ENCODE measurements around the gene EXOSC7. TPM values are rescaled to one million over a fixed set of nuclear protein-coding genes. Genes with fewer than 3 reads are reported as not detected.
"Not testable (repeated sequence)": the region's sequence is repeated elsewhere in the genome, so short reads cannot be mapped to it uniquely, and the experiment has no call there.

EXOSC7 gene
- total RNA-seq (2014; rRNA removed; shearing (Covaris generic)): 53.7 and 57.8 TPM in 2 replicates
- 38.7 and 41.2 TPM in 2 replicates for polyA plus RNA-seq (2015; cell fraction: cytosol; rRNA removed)
- polyA plus RNA-seq (2015; cell fraction: nucleus; rRNA removed): 51.3 and 55.0 TPM in 2 replicates

- peak; percentile 85 for DNase-seq (ENCODE audit: low read depth, low spot score)
- in situ Hi-C loops (cut with HindIII; ENCODE audit: low pct_unique_long_range_greater_than_20kb, low sequenced_read_pairs): no loop called here
Observed at GRCh38 chr3:44976002-44976815, at the start of gene EXOSC7, which contains the start of gene ZDHHC3. EXOSC7 (plus strand) TSS chr3:44976244; CDS start chr3:44976278, 34 bp downstream. ZDHHC3 (minus strand) TSS chr3:44976174; CDS start chr3:44959436, 16,738 bp downstream.

GRCh38 chr3:44926921-44927320 lies 49.1 kb upstream of the EXOSC7 start:
- no peak for DNase-seq (ENCODE audit: low read depth, low spot score)
- in situ Hi-C loops (cut with HindIII; ENCODE audit: low pct_unique_long_range_greater_than_20kb, low sequenced_read_pairs): no loop called here

- in situ Hi-C loops (cut with HindIII; ENCODE audit: low pct_unique_long_range_greater_than_20kb, low sequenced_read_pairs): no loop called here
- DNase-seq (ENCODE audit: low read depth, low spot score): no peak
Observed at GRCh38 chr3:44927371-44927770, 48.7 kb upstream of the EXOSC7 start.

- in situ Hi-C loops (cut with HindIII; ENCODE audit: low pct_unique_long_range_greater_than_20kb, low sequenced_read_pairs): no loop called here
- DNase-seq (ENCODE audit: low read depth, low spot score): no peak
Observed at GRCh38 chr3:44929782-44930181, 46.3 kb upstream of the EXOSC7 start.

- in situ Hi-C loops (cut with HindIII; ENCODE audit: low pct_unique_long_range_greater_than_20kb, low sequenced_read_pairs): no loop called here
- no peak for DNase-seq (ENCODE audit: low read depth, low spot score)
Observed at GRCh38 chr3:44930911-44931310, 45.1 kb upstream of the EXOSC7 start.

GRCh38 chr3:44931791-44932190 lies 44.3 kb upstream of the EXOSC7 start:
- no peak for DNase-seq (ENCODE audit: low read depth, low spot score)
- in situ Hi-C loops (cut with HindIII; ENCODE audit: low pct_unique_long_range_greater_than_20kb, low sequenced_read_pairs): no loop called here

GRCh38 chr3:44932271-44932670 lies 43.8 kb upstream of the EXOSC7 start:
- in situ Hi-C loops (cut with HindIII; ENCODE audit: low pct_unique_long_range_greater_than_20kb, low sequenced_read_pairs): no loop called here
- no peak for DNase-seq (ENCODE audit: low read depth, low spot score)

GRCh38 chr3:44932986-44933944 lies 42.8 kb upstream of the EXOSC7 start:
- in situ Hi-C loops (cut with HindIII; ENCODE audit: low pct_unique_long_range_greater_than_20kb, low sequenced_read_pairs): no loop called here
- DNase-seq (ENCODE audit: low read depth, low spot score): no peak

GRCh38 chr3:44939581-44940036 lies 36.4 kb upstream of the EXOSC7 start:
- in situ Hi-C loops (cut with HindIII; ENCODE audit: low pct_unique_long_range_greater_than_20kb, low sequenced_read_pairs): no loop called here
- no peak for DNase-seq (ENCODE audit: low read depth, low spot score)

GRCh38 chr3:44942202-44942921 lies 33.7 kb upstream of the EXOSC7 start:
- DNase-seq (ENCODE audit: low read depth, low spot score): no peak
- in situ Hi-C loops (cut with HindIII; ENCODE audit: low pct_unique_long_range_greater_than_20kb, low sequenced_read_pairs): no loop called here

- in situ Hi-C loops (cut with HindIII; ENCODE audit: low pct_unique_long_range_greater_than_20kb, low sequenced_read_pairs): no loop called here
- no peak for DNase-seq (ENCODE audit: low read depth, low spot score)
Observed at GRCh38 chr3:44948239-44948638, 27.8 kb upstream of the EXOSC7 start.

GRCh38 chr3:44949770-44950169 lies 26.3 kb upstream of the EXOSC7 start:
- DNase-seq (ENCODE audit: low read depth, low spot score); in situ Hi-C loops (cut with HindIII; ENCODE audit: low pct_unique_long_range_greater_than_20kb, low sequenced_read_pairs): not testable (repeated sequence)

GRCh38 chr3:44950275-44950734 lies 25.7 kb upstream of the EXOSC7 start:
- in situ Hi-C loops (cut with HindIII; ENCODE audit: low pct_unique_long_range_greater_than_20kb, low sequenced_read_pairs): no loop called here
- DNase-seq (ENCODE audit: low read depth, low spot score): no peak

GRCh38 chr3:44952689-44953088 lies 23.4 kb upstream of the EXOSC7 start:
- in situ Hi-C loops (cut with HindIII; ENCODE audit: low pct_unique_long_range_greater_than_20kb, low sequenced_read_pairs): no loop called here
- peak; percentile 40 for DNase-seq (ENCODE audit: low read depth, low spot score)

- no peak for DNase-seq (ENCODE audit: low read depth, low spot score)
- in situ Hi-C loops (cut with HindIII; ENCODE audit: low pct_unique_long_range_greater_than_20kb, low sequenced_read_pairs): no loop called here
Observed at GRCh38 chr3:44954304-44954703, 21.7 kb upstream of the EXOSC7 start.

GRCh38 chr3:44954962-44955361 lies 21.1 kb upstream of the EXOSC7 start:
- DNase-seq (ENCODE audit: low read depth, low spot score): no peak
- in situ Hi-C loops (cut with HindIII; ENCODE audit: low pct_unique_long_range_greater_than_20kb, low sequenced_read_pairs): no loop called here

- DNase-seq (ENCODE audit: low read depth, low spot score): no peak
- in situ Hi-C loops (cut with HindIII; ENCODE audit: low pct_unique_long_range_greater_than_20kb, low sequenced_read_pairs): no loop called here
Observed at GRCh38 chr3:44955917-44956316, 20.1 kb upstream of the EXOSC7 start.
